ENCODE results near the gene GPR55. TPM values are rescaled to one million over a fixed set of nuclear protein-coding genes. Genes with fewer than 3 reads are reported as not detected.

Gene GPR55
- total RNA-seq, 1 experiment from 2014 or later = not detected

DNA sequence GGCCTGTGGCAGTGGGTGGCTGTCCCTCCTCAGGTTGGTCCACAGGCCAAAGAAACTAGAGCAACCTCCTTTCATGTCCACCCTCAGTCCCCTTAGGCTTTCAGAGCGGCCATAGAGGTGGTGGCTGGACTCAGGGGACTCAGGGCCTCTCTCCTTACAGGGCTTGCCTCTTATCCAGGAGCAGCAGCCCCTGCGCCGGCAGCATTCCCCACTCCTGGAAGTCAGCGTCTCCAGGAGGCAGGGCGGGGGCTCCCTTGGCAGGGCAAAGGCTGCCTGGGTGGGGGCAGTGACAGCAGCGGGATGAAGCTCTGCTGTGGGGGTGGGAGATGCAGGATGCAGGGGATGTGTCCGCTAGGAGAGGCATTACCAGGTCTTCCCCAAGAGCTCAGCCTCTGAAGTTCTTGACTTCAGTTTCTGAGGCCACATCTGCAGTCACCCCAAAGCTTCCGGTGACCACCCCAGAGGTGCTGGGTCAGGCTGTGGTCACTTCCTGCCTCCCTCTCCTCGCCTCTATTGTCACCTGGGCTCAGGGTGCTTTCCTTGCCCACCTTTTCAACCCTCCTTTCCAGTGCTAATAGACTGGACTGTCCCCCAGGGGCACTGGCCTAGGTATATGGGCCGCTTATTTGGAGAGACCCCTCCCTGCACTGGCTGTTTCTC, 8.6 kb upstream of the GPR55 start:
- DNase-seq (ENCODE audit: low spot score) (no peak), ATAC-seq (no peak)
- ChIA-PET POLR2A (no interaction called here), CTCF (interaction anchor here (0.6 to 3.0 kb wide), 4 partner anchors 9 to 245 kb away, joined by 3 to 29 read pairs (median 7); partner anchors contain the start of gene GPR55)
- no peak overlapping the region for H3K27ac Mint-ChIP-seq
- H3K4me1 Mint-ChIP-seq = peaks cover 19% of the 10 kb centered on the region
- H3K27me3 Mint-ChIP-seq (ENCODE audit: low read depth) = no peaks in the 10 kb centered on the region
- no peak overlapping the region for H3K4me3 Mint-ChIP-seq
- H3K9me3 Mint-ChIP-seq = peaks cover 25% of the 10 kb centered on the region
- TF ChIP-seq SOX15 (CRISPR knock-in tag; IDR thresholded peaks at IDR 0.05) (no peak), TCF7 (CRISPR knock-in tag; IDR thresholded peaks at IDR 0.05; ENCODE audit: low read depth) (no peak), SP1 (CRISPR knock-in tag; conservative IDR thresholded peaks at IDR 0.05) (no peak)
- TF ChIP-seq, protein P1, sequence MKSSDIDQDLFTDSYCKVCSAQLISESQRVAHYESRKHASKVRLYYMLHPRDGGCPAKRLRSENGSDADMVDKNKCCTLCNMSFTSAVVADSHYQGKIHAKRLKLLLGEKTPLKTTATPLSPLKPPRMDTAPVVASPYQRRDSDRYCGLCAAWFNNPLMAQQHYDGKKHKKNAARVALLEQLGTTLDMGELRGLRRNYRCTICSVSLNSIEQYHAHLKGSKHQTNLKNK (CRISPR knock-in tag; IDR thresholded peaks at IDR 0.05) = no peak
- TF ChIP-seq, protein P2, sequence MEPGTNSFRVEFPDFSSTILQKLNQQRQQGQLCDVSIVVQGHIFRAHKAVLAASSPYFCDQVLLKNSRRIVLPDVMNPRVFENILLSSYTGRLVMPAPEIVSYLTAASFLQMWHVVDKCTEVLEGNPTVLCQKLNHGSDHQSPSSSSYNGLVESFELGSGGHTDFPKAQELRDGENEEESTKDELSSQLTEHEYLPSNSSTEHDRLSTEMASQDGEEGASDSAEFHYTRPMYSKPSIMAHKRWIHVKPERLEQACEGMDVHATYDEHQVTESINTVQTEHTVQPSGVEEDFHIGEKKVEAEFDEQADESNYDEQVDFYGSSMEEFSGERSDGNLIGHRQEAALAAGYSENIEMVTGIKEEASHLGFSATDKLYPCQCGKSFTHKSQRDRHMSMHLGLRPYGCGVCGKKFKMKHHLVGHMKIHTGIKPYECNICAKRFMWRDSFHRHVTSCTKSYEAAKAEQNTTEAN (CRISPR knock-in tag; IDR thresholded peaks at IDR 0.05) = no peak
- TF ChIP-seq, protein P3, sequence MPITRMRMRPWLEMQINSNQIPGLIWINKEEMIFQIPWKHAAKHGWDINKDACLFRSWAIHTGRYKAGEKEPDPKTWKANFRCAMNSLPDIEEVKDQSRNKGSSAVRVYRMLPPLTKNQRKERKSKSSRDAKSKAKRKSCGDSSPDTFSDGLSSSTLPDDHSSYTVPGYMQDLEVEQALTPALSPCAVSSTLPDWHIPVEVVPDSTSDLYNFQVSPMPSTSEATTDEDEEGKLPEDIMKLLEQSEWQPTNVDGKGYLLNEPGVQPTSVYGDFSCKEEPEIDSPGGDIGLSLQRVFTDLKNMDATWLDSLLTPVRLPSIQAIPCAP (CRISPR knock-in tag; IDR thresholded peaks at IDR 0.05) = no peak
- H3K36me3 Mint-ChIP-seq = peaks cover 20% of the 10 kb centered on the region

- Mint-ChIP-seq H3K4me3 (no peak overlapping the region), H3K27ac (peak overlapping the region; percentile 33; the same call in 1 of the 2 replicates), H3K9me3 (peaks cover 25% of the 10 kb centered on the region), H3K27me3 (ENCODE audit: low read depth) (no peaks in the 10 kb centered on the region), H3K36me3 (peaks cover 20% of the 10 kb centered on the region), H3K4me1 (peaks cover 19% of the 10 kb centered on the region)
- ATAC-seq (peak; percentile 83), DNase-seq (ENCODE audit: low spot score) (no peak)
- CTCF ChIA-PET = interaction anchor here (0.6 to 3.0 kb wide), 6 partner anchors 8 to 246 kb away, joined by 3 to 29 read pairs (median 5); partner anchors contain the start of gene GPR55
- POLR2A ChIA-PET = no interaction called here
- TF ChIP-seq CREB1 (CRISPR knock-in tag; IDR thresholded peaks at IDR 0.05) = no peak
- TF ChIP-seq GRHL2 (CRISPR knock-in tag; IDR thresholded peaks at IDR 0.05; ENCODE audit: insufficient replicate concordance, severe bottlenecking) = no peak
- no peak for TF ChIP-seq TP53 (CRISPR knock-in tag; IDR thresholded peaks at IDR 0.05)
- TF ChIP-seq FOXJ3 (CRISPR knock-in tag; IDR thresholded peaks at IDR 0.05; ENCODE audit: borderline replicate concordance) = no peak
- TF ChIP-seq ZNF512 (CRISPR knock-in tag; IDR thresholded peaks at IDR 0.05; ENCODE audit: borderline replicate concordance) = no peak
- TF ChIP-seq TCF7 (CRISPR knock-in tag; IDR thresholded peaks at IDR 0.05; ENCODE audit: low read depth) = no peak
- TF ChIP-seq, protein P3 (CRISPR knock-in tag; IDR thresholded peaks at IDR 0.05) = no peak
Measured at GRCh38 chr2:230932556-230933511, 7.8 kb upstream of the GPR55 start.

DNA sequence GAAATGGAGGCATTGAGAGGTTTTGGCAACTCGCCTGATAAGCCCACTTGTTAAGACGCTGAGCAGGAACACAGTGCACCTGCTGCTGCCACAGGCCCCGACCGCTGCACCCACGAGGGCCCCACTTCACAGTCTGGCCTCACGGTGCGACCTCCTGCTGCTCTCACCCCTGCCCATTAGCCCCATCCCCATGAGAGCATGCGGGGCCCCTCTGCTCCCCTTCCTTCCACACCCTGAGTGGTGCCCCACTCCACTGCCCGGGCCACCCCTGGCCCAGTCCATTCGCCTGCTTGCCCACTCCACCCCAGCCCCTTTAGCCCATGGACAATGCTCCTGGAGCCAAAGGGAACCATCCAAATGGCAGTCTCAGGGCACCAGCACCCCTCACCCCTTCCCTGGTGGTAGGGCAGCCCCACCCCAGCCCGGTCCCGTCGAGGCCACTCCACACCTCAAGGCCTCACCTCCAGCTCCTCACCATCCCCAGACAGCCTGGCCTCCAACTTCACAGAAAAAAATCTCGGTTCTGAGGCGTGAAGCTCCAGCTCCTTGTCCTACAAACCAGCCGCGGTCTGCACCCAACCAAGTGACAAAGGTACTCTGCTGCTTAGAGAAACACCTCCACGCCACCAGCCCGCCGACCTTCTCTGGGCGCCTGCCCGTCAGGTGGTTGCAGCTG, 6.7 kb upstream of the GPR55 start:
- no peak for DNase-seq (ENCODE audit: low spot score)
- Mint-ChIP-seq H3K27me3 (ENCODE audit: low read depth) (no peaks in the 10 kb centered on the region), H3K36me3 (peaks cover 10% of the 10 kb centered on the region), H3K27ac (no peak overlapping the region; the same call in 1 of the 2 replicates), H3K9me3 (peaks cover 15% of the 10 kb centered on the region), H3K4me1 (peaks cover 19% of the 10 kb centered on the region), H3K4me3 (no peak overlapping the region)
- no peak for ATAC-seq
- ChIA-PET POLR2A (no interaction called here), CTCF (interaction anchor here (0.9 to 1.4 kb wide), 3 partner anchors 29 to 121 kb away, joined by 4 read pairs; no protein-coding TSS in a partner anchor)
- no peak for TF ChIP-seq NR2C2 (CRISPR knock-in tag; IDR thresholded peaks at IDR 0.05)
- no peak for TF ChIP-seq HMGA2 (CRISPR knock-in tag; IDR thresholded peaks at IDR 0.05)
- TF ChIP-seq, protein P4, sequence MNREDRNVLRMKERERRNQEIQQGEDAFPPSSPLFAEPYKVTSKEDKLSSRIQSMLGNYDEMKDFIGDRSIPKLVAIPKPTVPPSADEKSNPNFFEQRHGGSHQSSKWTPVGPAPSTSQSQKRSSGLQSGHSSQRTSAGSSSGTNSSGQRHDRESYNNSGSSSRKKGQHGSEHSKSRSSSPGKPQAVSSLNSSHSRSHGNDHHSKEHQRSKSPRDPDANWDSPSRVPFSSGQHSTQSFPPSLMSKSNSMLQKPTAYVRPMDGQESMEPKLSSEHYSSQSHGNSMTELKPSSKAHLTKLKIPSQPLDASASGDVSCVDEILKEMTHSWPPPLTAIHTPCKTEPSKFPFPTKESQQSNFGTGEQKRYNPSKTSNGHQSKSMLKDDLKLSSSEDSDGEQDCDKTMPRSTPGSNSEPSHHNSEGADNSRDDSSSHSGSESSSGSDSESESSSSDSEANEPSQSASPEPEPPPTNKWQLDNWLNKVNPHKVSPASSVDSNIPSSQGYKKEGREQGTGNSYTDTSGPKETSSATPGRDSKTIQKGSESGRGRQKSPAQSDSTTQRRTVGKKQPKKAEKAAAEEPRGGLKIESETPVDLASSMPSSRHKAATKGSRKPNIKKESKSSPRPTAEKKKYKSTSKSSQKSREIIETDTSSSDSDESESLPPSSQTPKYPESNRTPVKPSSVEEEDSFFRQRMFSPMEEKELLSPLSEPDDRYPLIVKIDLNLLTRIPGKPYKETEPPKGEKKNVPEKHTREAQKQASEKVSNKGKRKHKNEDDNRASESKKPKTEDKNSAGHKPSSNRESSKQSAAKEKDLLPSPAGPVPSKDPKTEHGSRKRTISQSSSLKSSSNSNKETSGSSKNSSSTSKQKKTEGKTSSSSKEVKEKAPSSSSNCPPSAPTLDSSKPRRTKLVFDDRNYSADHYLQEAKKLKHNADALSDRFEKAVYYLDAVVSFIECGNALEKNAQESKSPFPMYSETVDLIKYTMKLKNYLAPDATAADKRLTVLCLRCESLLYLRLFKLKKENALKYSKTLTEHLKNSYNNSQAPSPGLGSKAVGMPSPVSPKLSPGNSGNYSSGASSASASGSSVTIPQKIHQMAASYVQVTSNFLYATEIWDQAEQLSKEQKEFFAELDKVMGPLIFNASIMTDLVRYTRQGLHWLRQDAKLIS (CRISPR knock-in tag; IDR thresholded peaks at IDR 0.05; ENCODE audit: borderline replicate concordance) = no peak
- no peak for TF ChIP-seq TEAD4 (CRISPR knock-in tag; IDR thresholded peaks at IDR 0.05)
- no peak for TF ChIP-seq ESRRA (CRISPR knock-in tag; IDR thresholded peaks at IDR 0.05; ENCODE audit: borderline replicate concordance)
- TF ChIP-seq NFE2L1 (CRISPR knock-in tag; IDR thresholded peaks at IDR 0.05) = no peak
- TF ChIP-seq, protein P1 (CRISPR knock-in tag; IDR thresholded peaks at IDR 0.05) = no peak
- no peak for TF ChIP-seq ELF4 (CRISPR knock-in tag; IDR thresholded peaks at IDR 0.05; ENCODE audit: low read depth)
- TF ChIP-seq SMAD4 (CRISPR knock-in tag; IDR thresholded peaks at IDR 0.05) = no peak

Measured in WTC11 (cell line).